RWPE1 (cell line): ENCODE measurements around the gene STXBP2.

Experiments used
- CTCF ChIA-PET: fragments of 350-600 bp; sonication (Branson Sonifier 250); formaldehyde crosslinking; extraction: SDS; loops from one replicate; lab custom pipeline; 2021; lab: Yijun Ruan, JAX
- POLR2A ChIA-PET: fragments of 400-600 bp; formaldehyde crosslinking; extraction: SDS; loops from one replicate; lab custom pipeline; 2020; ENCODE audit warnings: antibody characterized with exemption; ENCODE audit not compliant: low non-redundant PET; lab: Yijun Ruan, JAX
- DNase-seq: peaks from one replicate; pipeline ENCODE4 v3.0.0; 2012; ENCODE audit warnings: low spot score
- H3K27ac ChIP-seq: fragments of 450-650 bp; 2 replicates; pipeline ENCODE4 v1.5.1; 2017
- TF ChIP-seq, protein P1 (sequence below): fragments of 450-650 bp; conservative IDR thresholded peaks from 2 replicates; pipeline ENCODE4 v1.5.1; 2017; ENCODE audit warnings: low read depth, mild to moderate bottlenecking

The STXBP2 gene

GRCh38 chr19:7646426-7646700 is 9.5 kb downstream of the STXBP2 start:
- TF ChIP-seq, protein P1, sequence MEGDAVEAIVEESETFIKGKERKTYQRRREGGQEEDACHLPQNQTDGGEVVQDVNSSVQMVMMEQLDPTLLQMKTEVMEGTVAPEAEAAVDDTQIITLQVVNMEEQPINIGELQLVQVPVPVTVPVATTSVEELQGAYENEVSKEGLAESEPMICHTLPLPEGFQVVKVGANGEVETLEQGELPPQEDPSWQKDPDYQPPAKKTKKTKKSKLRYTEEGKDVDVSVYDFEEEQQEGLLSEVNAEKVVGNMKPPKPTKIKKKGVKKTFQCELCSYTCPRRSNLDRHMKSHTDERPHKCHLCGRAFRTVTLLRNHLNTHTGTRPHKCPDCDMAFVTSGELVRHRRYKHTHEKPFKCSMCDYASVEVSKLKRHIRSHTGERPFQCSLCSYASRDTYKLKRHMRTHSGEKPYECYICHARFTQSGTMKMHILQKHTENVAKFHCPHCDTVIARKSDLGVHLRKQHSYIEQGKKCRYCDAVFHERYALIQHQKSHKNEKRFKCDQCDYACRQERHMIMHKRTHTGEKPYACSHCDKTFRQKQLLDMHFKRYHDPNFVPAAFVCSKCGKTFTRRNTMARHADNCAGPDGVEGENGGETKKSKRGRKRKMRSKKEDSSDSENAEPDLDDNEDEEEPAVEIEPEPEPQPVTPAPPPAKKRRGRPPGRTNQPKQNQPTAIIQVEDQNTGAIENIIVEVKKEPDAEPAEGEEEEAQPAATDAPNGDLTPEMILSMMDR = no peak
- DNase-seq = no peak
- H3K27ac ChIP-seq = no peak overlapping the region
- POLR2A ChIA-PET = no interaction called here
- CTCF ChIA-PET = no interaction called here

- DNase-seq = no peak
- POLR2A ChIA-PET = no interaction called here
- H3K27ac ChIP-seq = no peak overlapping the region
- TF ChIP-seq, protein P1 = no peak
- CTCF ChIA-PET = no interaction called here
Observed at GRCh38 chr19:7647156-7647555, 10.2 kb downstream of the STXBP2 start.

- POLR2A ChIA-PET = interaction anchor here (0.6 kb wide), 1 partner anchor 146 kb away, joined by 3 read pairs; no protein-coding TSS in a partner anchor
- no peak overlapping the region for H3K27ac ChIP-seq
- TF ChIP-seq, protein P1 = no peak
Observed at GRCh38 chr19:7648265-7649014, 11.5 kb downstream of the STXBP2 start.

DNA sequence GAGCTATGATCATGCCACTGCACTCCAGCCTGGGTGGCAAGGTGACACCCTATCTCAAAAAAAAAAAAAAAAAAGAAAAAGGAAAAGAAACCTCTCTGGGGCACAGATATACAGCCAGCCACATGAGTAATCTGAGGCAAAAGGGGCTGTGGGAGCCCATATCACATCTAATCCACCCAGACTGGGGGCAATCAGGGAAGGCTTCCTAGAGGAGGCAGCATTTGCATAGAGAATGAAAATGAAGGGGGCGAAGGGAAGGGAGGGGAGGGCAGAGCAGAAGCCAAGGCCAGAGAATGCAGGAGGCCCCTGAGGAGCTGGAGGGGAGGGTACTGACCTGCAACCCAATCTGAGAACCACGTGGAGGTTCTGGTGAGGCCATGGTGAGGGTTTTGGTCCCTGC is 13.2 kb downstream of the STXBP2 start:
- no peak overlapping the region for H3K27ac ChIP-seq
- TF ChIP-seq, protein P1 = no peak
- ChIA-PET CTCF (no interaction called here), POLR2A (interaction anchor here (0.6 kb wide), 1 partner anchor 253 kb away, joined by 5 read pairs; no protein-coding TSS in a partner anchor)
- no peak for DNase-seq

More at GRCh38 chr19:7648265-7649014, 11.5 kb downstream of the STXBP2 start:
- DNase-seq = no peak
- CTCF ChIA-PET = no interaction called here

DNA sequence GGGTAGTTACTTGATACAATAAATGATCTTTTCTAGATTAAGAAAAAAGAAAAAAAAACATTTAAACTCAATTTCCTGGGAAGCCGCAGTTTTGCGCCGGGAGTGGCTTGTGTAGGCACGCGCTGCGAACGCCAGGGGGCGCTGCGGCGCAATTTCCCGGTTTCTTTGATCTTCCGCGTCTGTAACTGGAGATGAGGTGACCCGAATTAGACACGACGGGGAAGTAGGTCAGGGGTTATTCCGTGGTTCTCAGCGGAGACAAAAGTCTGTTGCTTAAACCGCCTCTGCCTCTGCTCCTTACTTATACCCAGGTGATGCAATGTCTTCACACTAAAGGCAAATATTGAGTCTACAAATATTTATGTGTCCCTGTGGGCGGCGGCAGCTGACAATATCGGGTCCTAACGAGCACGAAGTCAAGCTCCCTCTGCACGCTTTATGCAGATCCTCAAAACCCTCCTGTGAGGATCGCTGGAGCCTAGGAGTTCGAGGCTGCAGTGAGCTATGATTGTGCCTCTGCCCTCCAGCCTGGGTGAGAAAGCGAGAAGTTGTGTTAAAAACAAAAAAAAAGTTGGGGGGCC is 15.2 kb downstream of the STXBP2 start:
- TF ChIP-seq, protein P1 = peak; percentile 94
- DNase-seq = peak; percentile 78
- ChIA-PET CTCF (interaction anchor here (0.8 to 1.6 kb wide), 2 partner anchors 14 to 1056 kb away, joined by 3 to 4 read pairs; no protein-coding TSS in a partner anchor), POLR2A (no interaction called here)
- H3K27ac ChIP-seq = peak overlapping the region; percentile 44

- CTCF ChIA-PET = interaction anchor here (0.5 kb wide), 1 partner anchor 10 kb away, joined by 3 read pairs; no protein-coding TSS in a partner anchor
- DNase-seq = peak; percentile 33
- POLR2A ChIA-PET = no interaction called here
- no peak overlapping the region for H3K27ac ChIP-seq
- TF ChIP-seq, protein P1 = no peak
Observed at GRCh38 chr19:7654401-7654800, 17.5 kb downstream of the STXBP2 start.
